GM10266 (cell line): ENCODE results near the gene KCNIP4.

ENCODE experiments used
- DNase-seq: peaks from one replicate; pipeline ENCODE4 v3.0.0; 2012; ENCODE audit errors: extremely low spot score
- CTCF ChIP-seq: IDR thresholded peaks from 2 replicates; pipeline ENCODE4 v1.5.1; 2012; ENCODE audit warnings: mild to moderate bottlenecking, low read depth; ENCODE audit not compliant: control insufficient read depth, insufficient read depth; ENCODE audit errors: missing control alignments

The KCNIP4 gene

GRCh38 chr4:21571100-21571499 is 377.5 kb downstream of the KCNIP4 start:
- DNase-seq, result no peak
- TF ChIP-seq CTCF, result no peak

- no peak for TF ChIP-seq CTCF
- no peak for DNase-seq
These were observed 378.9 kb downstream of the KCNIP4 start for GRCh38 chr4:21569638-21570037.

GRCh38 chr4:21555083-21555482 is 393.5 kb downstream of the KCNIP4 start:
- no peak for DNase-seq

GRCh38 chr4:21554500-21554899 is 394.1 kb downstream of the KCNIP4 start:
- no peak for TF ChIP-seq CTCF
- no peak for DNase-seq

More at GRCh38 chr4:21555083-21555482, 393.5 kb downstream of the KCNIP4 start:
- TF ChIP-seq CTCF, result no peak

GRCh38 chr4:21554066-21554465 is 394.5 kb downstream of the KCNIP4 start:
- no peak for DNase-seq
- TF ChIP-seq CTCF, result no peak

- DNase-seq, result no peak
- no peak for TF ChIP-seq CTCF
These were observed 396.1 kb downstream of the KCNIP4 start for GRCh38 chr4:21552455-21552854.

GRCh38 chr4:21544955-21545354 is 403.6 kb downstream of the KCNIP4 start:
- no peak for DNase-seq
- no peak for TF ChIP-seq CTCF

GRCh38 chr4:21544415-21544814 is 404.2 kb downstream of the KCNIP4 start:
- DNase-seq, result no peak

More at GRCh38 chr4:21544415-21544814, 404.2 kb downstream of the KCNIP4 start:
- no peak for TF ChIP-seq CTCF
